Cardiac ventricle fibroblast (primary cell): ENCODE measurements around the gene MT1M. TPM values are rescaled to one million over a fixed set of nuclear protein-coding genes. Genes with fewer than 3 reads are reported as not detected.

Experiments used
- total RNA-seq: library from RNA; depleted of rRNA; stranded (reverse); fragments of >200 nt; gene quantifications from 2 replicates; pipeline ENCODE4 v1.2.3, GENCODE V29; 2015

MT1M gene
- 0.24 TPM in 1 of 2 replicates, not detected in the other for total RNA-seq

GRCh38 chr16:56632156-56632847 lies at the start of gene MT1M:
MT1M (plus strand) TSS chr16:56632659; CDS start chr16:56632732, 73 bp downstream.

GRCh38 chr16:56589141-56590039 lies 43.1 kb upstream of the MT1M start, which contains the start of gene MT3:
MT3 (plus strand) TSS chr16:56589528; CDS start chr16:56589591, 63 bp downstream.

GRCh38 chr16:56608043-56608875 lies 24.2 kb upstream of the MT1M start, which contains the start of gene MT2A:
MT2A (plus strand) TSS chr16:56608584; CDS start chr16:56608656, 72 bp downstream.

GRCh38 chr16:56625140-56625942 lies 7.1 kb upstream of the MT1M start, which contains the start of gene MT1E:
MT1E (plus strand) TSS chr16:56625781; CDS start chr16:56625852, 71 bp downstream.

GRCh38 chr16:56637814-56638750 lies 5.6 kb downstream of the MT1M start, which contains the start of gene MT1A:
MT1A (plus strand) TSS chr16:56638666; CDS start chr16:56638739, 73 bp downstream.

GRCh38 chr16:56651586-56651985 lies 19.1 kb downstream of the MT1M start, which contains the start of gene MT1B:
MT1B (plus strand) TSS chr16:56651886; CDS start chr16:56651954, 68 bp downstream.

GRCh38 chr16:56657555-56658326 lies 25.3 kb downstream of the MT1M start, which contains the start of gene MT1F:
MT1F (plus strand) TSS chr16:56657959; CDS start chr16:56658059, 100 bp downstream.

GRCh38 chr16:56667581-56668571 lies 35.4 kb downstream of the MT1M start, which contains the start of gene MT1G:
MT1G (minus strand) TSS chr16:56668065; CDS start chr16:56667993, 72 bp downstream.

GRCh38 chr16:56669005-56669839 lies 36.8 kb downstream of the MT1M start, which contains the start of gene MT1H:
MT1H (plus strand) TSS chr16:56669814; CDS start chr16:56669885, 71 bp downstream.

GRCh38 chr16:56681939-56682702 lies 49.7 kb downstream of the MT1M start, which contains the start of gene MT1X:
MT1X (plus strand) TSS chr16:56682470; CDS start chr16:56682541, 71 bp downstream.

Other genes starting within 250 kb of the MT1M start
- gene AMFR, start 207.1 kb upstream of the MT1M start, total RNA-seq = 144 and 199 TPM in 2 replicates
- 55.3 and 57.7 TPM in 2 replicates for gene NUDT21, start 181.3 kb upstream of the MT1M start, total RNA-seq
- 34.9 and 48.7 TPM in 2 replicates for gene OGFOD1, start 181.1 kb upstream of the MT1M start, total RNA-seq
- gene BBS2, start 112.6 kb upstream of the MT1M start, total RNA-seq = 26.3 and 31.0 TPM in 2 replicates
- gene MT4, start 67.6 kb upstream of the MT1M start, total RNA-seq = not detected in 2 replicates
- gene MT3, start 43.1 kb upstream of the MT1M start, total RNA-seq = not detected in 2 replicates
- 53.2 and 74.9 TPM in 2 replicates for gene MT2A, start 24.1 kb upstream of the MT1M start, total RNA-seq
- 76.8 and 81.5 TPM in 2 replicates for gene MT1E, start 6.9 kb upstream of the MT1M start, total RNA-seq
- 0.88 TPM in 1 of 2 replicates, not detected in the other for gene MT1A, start 6.0 kb downstream of the MT1M start, total RNA-seq
- gene MT1B, start 19.2 kb downstream of the MT1M start, total RNA-seq = not detected in 2 replicates
- gene MT1F, start 25.3 kb downstream of the MT1M start, total RNA-seq = 0.29 TPM in 1 of 2 replicates, not detected in the other
- gene MT1G, start 35.4 kb downstream of the MT1M start, total RNA-seq = 13.4 TPM in 1 of 2 replicates, not detected in the other
- gene MT1H, start 37.2 kb downstream of the MT1M start, total RNA-seq = not detected in 2 replicates
- 32.3 and 66.0 TPM in 2 replicates for gene MT1X, start 49.8 kb downstream of the MT1M start, total RNA-seq
- 20.8 and 30.4 TPM in 2 replicates for gene NUP93, start 97.5 kb downstream of the MT1M start, total RNA-seq
- gene SLC12A3, start 232.5 kb downstream of the MT1M start, total RNA-seq = not detected in 2 replicates